A549 (cell line): ENCODE measurements around the gene AUTS2.

Experiments
- CTCF ChIP-seq: fragments of >200 bp; sonication (Bioruptor Twin); formaldehyde crosslinking; IDR thresholded peaks from 3 replicates; pipeline ENCODE4 v1.5.1; 2016
- RFX5 ChIP-seq: fragments of 450-650 bp; IDR thresholded peaks from 2 replicates; pipeline ENCODE4 v1.7.1; 2014; ENCODE audit warnings: antibody characterized with exemption, mild to moderate bottlenecking, moderate library complexity

GRCh38 chr7:69951458-69951857, 353.2 kb downstream of the AUTS2 start:
- no peak for TF ChIP-seq CTCF
- TF ChIP-seq RFX5, result no peak
